SH-SY5Y (cell line): ENCODE results near the gene RELL1.

Source experiments
- GATA2 ChIP-seq: IDR thresholded peaks from 2 replicates; pipeline ENCODE4 v1.6.1; 2011; ENCODE audit warnings: mild to moderate bottlenecking, low read depth, low read length
- GATA3 ChIP-seq: IDR thresholded peaks from 2 replicates; pipeline ENCODE4 v1.6.1; 2011; ENCODE audit warnings: low read depth, mild to moderate bottlenecking, low read length, moderate library complexity

- TF ChIP-seq GATA2 (no peak), GATA3 (no peak)
Observed at GRCh38 chr4:37641352-37641751, 44.8 kb downstream of the RELL1 start.
